Activated CD8-positive, alpha-beta memory T cell treated with anti-CD3 and anti-CD28 coated beads for 24 hours (primary cell): ENCODE results near the gene SH3BGR.
"Not testable (repeated sequence)": the region's sequence is repeated elsewhere in the genome, so short reads cannot be mapped to it uniquely, and the experiment has no call there.

Experiments used
- DNase-seq: peaks from one replicate; pipeline ENCODE4 v3.0.0-alpha.2; 2020

SH3BGR gene

DNA sequence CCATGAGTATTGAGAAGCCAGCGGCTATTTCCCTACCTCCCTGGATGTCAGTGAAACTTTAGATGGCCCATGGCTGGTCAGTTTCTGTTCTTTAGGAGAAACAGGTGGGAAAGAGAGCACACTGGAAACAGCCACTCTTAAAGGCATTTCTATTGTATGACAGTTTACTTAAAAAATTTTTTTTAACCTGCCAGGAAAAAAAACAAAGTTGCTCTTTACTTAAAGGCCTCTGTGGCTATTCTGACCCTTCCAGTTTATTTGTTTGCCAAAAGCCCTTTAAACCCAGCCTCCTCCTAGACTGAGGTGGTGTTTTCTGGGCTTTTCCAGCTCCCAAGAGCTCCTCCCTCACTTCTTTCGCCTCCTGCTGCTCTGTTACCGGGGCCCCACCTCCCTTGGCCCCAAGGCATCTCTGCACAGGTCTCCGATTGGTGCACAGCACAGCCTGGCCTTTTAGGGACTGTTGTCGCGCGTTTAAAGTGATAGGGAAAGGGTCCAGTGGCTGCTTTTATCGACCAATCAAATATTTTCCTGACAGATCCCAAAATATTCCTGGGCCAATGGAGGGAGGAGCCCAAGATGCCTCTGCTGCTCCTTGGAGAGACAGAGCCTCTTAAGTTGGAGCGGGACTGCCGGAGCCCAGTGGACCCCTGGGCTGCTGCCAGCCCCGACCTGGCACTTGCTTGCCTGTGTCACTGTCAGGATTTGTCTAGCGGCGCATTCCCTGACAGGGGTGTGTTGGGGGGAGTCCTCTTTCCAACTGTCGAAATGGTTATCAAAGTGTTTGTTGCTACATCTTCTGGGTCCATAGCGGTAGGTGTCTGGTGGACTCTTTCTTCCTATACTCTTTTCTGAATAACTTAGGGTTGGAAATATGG, at the start of gene SH3BGR:
SH3BGR (plus strand) TSS at position 639 of the 875 bp plus-strand sequence; CDS start at position 766, 127 bp downstream.
- DNase-seq = no peak

DNA sequence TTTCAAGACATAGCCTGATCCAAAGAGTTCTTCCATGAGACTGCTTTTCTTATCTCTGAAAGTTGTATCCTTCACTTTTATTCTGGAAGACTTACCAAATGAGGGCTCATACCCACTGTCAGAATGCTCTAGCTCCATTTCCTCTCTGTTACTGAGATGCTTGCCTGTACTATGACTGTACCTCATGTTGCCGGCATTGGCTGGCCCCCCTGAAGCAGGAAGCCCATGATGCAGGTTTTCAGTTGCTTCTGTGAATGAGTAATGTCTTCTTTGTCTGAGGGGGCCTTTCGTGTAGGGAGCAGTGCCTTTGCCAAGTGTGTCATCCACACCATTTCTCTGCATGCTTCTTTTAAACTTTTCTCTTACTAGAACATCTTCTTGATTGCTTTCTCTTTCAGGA, 45.7 kb upstream of the SH3BGR start:
- DNase-seq = no peak

DNA sequence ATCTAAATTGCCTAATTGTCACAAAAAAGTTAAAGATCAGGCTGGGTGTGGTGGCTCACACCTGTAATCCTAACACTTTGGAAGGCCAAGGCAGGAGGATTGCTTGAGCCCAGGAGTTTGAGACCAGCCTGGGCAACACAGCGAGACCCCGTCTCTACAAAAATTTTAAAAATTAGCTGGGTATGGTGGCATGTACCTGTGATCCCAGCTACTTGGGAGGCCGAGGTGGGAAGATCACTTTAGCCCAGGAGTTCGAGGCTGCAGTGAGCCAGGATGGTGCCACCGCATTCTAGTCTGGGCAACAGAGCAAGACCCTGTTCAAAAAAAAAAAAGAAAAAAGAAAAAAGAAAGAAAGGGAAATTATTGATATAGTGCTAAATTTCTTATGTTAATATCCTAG, 32.6 kb upstream of the SH3BGR start:
- DNase-seq = not testable (repeated sequence)

DNA sequence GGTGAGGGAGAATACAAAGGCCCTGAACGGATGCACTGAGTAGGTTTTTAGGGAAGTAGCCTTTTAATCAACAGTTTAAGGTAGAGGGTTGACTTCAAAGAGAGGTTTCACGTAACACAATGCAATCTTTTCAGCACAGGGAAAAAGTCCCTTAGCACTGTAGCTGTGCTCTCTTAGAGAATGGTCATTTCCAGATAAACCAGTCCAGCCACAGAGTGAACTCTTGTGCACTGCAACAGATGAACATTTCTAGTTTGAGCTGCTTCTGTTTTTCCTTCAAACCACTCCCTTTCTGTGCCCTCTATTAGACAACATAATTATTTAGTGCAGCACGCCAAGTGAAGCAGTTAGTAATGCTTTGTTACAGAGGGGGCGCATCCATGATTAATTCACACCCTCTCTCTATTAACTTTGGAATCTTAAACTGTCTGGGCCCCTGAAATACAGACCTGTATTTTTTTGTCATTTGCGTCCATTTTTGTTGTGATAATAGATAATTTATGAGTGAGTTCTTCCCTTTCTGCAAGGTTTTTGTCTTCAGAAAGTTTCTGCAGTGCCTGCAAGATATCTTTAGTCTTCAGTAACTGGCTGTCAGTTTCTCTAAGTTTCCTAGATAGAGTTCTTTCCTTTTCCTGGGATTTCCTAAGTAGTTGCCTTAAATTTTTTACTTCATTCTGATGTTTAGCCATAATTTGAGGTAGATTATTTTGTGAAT, 29.1 kb upstream of the SH3BGR start:
- DNase-seq = no peak

DNA sequence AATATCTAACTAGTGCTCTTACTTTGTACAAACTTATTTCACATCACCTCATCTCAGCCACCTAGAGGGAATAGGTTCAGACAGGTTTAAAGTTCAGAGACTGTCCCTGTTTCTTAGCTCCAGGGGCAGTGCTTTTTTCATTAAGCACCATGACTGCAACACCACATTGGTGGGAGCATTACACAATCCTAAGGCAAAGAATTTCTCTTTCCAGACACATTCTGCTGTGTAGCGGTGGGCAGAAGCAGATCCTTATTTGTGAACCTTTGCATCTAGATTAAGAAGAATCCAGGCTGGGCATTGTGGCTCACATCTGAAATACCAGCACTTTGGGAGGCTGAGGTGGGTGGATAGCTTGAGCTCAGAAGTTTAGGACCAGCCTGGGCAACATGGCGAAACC, 22.3 kb upstream of the SH3BGR start:
- DNase-seq = no peak

DNA sequence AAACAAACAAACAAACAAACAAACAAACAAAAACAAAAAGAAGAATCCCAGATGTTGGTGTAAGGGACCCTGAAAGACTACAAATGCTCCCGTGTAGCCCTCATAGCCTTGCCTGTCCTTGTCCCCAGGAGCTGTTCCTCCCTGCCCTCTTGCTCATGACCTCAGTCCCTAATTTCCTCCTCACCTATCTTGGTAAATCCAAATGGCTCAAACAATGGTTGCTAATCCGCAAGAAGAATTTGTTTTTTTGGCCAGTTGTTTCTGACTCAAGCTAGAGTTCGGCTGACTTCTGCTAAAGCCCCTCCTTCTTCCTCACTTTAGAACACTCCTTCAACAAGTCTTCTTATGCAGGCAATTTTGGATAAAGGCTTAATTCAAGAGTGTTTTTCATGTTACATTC, 21.8 kb upstream of the SH3BGR start:
- DNase-seq = no peak

DNA sequence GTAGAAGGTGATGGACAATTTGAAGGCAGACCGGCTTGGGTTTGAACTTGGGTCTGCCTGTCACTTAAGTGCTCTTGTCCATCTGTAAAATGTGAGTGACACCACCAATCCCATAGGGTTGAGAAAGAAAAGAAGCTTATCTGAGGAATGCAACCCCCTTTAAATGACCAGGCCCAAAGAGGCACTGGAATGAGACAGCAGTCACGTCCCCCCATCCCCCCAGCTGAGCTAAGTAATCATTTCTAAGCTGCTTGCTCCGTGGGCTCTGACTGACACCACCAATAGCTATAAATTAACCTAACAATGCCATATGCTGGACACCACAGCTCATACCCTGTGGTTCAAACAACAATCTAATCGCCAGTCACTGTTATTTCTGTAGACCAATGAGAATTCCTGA, 21.3 kb upstream of the SH3BGR start:
- DNase-seq = no peak

DNA sequence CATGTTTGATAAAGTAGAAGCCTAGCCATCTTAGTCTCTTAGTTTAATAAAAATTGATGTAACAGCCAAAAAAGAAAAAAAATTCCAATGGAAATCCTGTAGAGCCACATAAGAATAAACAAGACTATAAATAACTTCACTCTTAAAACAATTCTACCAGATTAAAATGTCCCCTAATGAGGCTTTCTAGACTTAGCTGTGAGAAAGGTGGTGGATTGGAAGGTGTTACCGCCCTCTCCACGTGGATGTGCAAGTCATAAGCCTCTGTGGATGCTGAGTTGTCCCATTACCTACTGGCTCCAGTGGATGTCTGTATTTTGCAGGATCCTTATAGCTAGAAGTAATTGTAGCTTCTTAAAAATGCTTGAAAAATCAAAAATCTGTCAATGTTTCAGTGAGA, 20.8 kb upstream of the SH3BGR start:
- DNase-seq = no peak

DNA sequence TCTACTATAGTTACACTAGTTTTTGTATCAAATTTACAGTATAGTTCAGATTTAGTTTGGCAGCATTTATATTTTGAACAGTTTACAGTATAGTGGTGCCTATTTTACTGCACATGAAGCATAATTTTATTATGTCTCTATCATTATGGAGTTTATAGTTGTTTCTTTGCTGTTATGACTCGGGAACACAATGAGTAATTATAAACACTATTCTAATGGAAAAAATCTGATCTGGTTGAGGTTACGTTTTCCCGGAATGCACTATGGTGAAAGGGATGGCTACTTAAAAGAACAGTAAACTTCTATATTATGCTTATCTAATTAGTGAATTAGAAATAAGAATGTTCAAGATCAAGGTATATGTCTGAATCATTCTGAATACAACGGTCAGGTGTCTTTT, 16.8 kb upstream of the SH3BGR start:
- DNase-seq = no peak

DNA sequence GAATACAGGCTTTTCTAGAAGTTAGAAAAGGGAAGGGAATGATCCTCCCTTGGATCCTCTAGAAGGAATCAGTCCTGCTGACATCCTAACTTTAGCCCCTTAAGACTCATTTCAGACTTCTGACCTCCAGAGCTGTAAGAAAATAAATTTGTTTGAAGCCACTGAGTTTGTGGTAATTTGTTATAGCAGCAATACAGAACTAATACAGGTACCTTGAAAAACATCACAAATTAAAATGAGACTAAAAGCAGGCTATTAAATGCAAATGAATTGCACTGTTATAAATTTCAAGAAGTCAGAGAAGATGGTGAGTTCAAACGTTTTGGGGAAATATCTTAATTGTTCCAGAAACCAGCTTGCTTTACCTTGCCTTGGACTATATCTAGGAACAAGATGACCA, 12.5 kb upstream of the SH3BGR start:
- DNase-seq = no peak

DNA sequence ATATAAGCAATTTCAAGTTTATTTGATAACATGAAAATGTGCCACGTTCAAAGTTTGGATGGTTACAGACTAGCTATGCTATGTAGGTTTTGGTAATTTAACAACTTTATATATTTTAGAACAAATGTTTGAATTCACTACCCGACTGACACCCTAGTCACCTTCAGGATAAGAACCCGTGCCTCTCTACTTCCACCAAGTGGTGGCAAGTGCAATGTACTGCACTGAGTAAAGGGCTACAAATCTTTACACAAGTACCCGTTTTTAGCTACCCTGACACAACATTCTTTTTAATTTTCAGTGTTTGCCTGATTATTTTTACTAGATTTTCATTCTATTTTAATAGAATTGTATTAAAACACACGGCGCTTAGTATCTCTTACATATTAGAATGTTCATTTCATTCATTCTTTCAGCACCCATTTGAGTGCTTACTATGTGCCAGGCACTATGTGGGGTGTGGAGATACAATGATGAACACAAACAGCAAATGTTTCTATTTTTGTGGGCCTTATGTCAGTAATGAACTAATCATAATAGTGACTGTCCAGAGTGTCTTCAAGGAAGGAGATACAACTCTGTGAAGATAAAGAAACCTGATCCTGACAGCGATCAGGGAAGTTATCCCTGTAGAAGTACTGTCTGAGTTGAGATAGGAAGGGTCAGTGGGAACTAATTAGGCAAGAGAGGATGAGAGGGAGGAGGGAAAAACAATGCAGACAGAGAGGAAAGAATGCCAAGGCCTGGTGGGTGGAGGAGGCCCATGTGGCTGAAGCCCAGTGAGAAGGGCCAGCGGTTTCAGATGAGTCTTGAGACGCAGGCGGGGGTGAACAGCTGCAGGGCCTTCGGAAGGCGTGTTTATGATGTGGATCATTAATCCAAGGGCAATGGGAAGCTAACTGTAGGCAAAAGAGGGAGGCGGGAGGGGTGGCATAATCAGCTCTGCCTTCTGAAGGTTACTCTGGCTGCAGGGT, 10.0 kb upstream of the SH3BGR start:
- no peak for DNase-seq

DNA sequence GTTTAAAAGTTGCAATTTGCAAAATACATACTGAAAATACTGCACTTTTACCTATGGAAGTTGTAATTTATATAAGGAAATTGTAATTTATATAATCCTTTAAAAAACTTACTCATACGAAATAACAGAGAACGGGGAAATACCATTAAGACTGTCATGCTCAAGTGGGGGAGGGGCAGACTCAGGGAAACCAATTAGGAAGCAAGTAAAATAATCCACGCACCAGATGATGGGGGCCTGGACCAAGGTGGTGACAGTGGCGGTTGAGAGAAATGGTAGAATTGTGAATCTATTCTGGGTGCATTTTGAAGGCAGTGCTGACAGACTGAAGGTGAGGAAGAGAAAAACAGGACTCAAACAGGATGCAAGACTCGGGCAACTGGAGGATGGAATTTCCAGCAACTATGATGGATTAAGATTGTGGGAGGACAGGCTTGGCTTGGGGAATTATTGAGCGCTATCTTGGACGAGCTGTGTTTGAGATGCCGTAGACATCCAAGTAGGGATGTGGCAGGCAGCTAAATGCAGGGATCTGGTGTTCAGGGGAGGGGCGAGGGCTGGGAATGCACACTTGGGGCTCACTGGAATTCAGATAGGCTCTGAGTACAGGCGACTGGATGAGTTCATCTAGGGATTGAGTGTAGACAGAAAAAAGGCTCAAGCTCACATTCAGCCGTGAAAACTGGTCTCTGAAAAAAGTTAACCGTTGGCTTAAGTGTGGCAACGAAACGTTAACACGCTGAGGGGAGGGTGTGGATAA, 7.2 kb upstream of the SH3BGR start:
- DNase-seq = no peak

DNA sequence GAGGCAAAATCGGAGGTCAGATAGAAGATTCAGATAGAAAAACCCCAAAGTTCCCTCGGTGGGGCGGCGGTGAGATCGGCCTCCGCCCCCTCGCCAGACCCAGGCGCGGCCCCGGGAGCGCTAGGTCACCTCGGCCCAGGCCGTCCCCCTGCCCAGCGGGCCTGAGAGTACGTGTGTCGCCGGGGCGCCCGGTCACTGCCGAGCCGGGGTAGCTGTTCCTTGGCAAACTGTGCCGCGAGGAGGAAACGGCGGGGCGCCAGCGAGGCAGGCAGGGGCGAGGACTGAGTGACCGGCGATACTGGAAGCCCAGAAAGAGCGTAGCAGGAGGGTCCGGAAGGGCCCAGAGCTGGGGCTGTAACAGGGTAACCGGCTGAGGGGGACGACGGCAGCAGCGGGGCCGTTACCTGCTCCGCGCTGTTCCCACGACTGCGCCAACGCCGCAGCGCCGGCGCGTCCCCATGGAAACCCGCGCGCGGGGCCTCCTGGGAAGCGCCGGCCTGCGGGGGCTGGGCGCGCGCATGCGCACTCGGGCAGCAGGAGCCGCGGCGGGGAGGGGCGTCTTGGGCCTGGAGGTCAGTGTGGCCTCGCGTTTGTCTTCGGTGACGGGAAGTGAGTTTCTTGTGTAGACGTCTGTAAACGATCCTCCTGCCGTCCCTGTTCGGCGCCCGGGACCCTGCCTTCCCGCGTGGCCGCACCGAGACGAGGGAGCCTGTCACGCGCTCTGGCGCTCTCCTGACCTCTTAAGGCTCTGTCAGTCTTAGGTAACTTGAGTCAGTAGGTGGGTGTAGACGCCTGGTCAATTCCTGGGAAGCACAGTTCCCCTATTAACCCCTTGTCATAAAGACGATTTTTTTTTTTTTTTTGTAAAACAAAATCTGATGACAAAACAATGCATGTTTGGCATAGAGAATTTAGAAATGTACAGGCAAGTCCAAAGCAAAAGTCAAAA, 6.2 kb upstream of the SH3BGR start, which contains the start of gene LCA5L:
LCA5L (minus strand) TSS at position 458 of the 949 bp plus-strand sequence. CDS start 17,285 bp downstream, outside the sequence.
- peak; percentile 97 for DNase-seq

DNA sequence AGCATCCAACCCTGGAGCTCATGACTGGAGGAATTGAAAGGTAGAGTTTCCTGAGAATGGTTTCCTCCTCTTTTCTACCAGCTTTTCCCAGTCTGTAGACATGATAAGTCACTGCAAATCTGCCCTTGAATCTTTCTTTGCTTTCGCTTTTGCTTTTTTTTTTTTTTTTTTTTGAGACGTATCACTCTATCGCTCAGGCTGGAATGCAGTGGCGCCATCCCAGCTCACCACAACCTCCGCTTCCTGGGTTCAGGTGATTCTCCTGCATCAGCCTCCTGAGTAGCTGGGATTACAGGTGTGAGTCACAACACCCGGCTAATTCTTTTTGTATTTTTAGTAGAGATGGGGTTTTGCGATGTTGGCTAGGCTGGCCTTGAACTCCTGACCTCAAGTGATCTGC, 4.5 kb upstream of the SH3BGR start:
- DNase-seq = no peak

DNA sequence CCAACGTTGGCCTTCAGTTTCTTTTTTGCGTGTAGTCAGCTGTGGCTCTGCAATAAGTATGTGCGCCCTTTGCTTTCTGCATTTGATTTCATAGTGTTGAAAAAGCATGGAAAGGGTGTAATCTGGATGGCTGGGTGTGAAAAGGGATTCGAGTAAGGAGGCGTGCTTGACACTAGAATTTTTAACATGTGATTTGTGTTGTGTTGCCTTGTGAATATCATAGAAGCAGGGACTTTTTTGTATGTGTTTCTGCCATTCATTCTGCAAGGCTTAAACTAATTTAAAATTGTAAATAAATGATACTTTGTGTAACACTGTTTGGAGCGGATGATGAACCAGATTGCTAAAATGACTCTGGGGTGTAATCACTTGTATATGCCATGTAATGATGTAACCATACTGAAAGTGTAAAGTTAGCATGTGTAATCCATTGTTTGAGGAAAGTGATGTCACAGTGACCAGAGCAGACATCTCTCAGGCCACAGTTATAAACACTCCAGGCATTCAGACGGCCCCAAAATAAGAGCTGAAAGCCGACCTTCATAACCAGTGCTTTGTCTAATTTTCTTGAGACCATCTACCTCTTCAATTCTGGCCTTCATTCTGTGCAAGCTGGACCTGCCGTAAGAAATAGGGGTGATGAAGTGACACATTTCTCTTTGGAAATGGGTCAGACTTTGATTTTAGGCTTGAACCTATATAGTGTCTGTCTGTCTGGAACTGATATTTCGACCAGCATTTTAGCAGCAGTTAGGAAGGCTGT, 618 bp downstream of the SH3BGR start:
- no peak for DNase-seq

DNA sequence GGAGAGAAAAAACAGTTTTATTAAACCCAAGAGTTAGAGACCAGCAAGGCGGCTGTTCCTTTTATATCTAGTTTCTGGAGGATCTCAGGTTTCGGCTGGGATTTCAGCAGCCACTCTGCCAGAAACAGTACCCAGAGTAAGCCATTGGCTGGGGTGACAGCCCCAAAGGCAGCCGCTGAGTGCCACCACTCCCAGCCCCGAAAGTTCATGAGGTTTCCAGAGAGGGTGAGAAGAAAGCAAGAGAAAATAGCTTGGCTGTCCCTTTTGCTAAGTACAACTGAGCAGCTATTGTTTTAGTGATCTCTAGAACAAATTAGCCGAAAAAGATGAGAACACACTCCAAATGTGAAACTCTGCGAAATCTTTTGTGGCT, 1.2 kb downstream of the SH3BGR start:
- DNase-seq = no peak

DNA sequence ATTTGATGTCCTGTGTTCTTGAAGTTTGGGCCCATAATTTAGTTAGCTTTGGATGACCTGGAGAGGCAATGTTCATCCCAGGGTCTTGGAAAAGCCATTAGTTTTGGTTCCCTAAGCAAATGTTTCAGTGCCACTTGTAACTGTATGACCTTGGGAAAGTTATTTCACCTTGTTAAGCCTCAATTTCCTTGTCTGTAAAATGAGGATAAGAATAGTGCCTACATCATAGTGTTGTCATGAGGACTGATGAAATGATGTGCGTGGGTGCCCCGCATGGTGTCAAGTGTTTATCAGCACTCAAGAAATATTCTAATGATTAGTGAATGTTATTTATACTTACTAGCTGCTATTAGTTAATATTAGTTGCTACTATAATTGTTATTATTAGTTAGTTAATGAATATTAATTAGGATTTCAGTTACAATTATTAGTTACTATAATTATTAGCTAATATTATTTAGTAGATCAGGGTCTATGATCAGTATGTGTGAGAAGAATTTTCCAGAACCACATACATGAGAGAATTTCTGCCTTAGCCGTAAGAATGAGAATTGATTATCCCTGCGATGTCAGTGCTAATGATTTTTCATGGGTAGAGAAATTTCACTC, 1.9 kb downstream of the SH3BGR start:
- no peak for DNase-seq

DNA sequence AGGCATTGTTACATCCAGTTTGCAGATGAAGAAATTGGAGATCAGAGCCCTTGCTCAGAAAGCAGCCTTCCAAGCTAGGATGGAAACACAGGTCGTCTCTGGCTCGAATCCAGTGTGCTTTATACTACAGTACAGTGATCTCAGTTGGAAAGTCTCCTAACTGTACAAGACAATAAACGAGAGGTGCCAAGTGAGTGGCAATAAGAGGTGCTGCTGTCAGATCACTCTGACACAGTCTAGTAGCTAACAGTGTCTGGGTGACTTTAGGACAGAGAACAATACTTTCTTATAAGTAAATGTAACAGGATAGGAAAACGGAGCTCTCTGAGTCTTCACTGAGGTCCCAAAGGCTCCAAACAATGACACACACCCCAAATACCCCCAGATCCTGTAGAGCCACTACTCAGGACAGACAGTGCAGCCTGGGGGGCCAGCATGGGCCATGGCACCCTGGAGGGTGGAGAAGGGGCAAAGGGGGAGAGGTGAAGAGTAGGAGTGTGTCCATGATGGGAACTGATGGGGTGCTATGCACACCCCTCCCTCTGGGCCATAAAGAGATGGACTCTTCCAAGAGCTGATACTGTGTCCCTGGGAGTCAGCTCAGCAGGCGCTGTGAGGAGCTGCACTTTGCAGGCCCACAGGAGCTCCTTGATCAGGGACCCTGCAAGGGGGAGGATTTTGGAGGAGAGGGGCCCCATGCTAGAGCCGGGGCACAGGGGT, 3.3 kb downstream of the SH3BGR start:
- no peak for DNase-seq

DNA sequence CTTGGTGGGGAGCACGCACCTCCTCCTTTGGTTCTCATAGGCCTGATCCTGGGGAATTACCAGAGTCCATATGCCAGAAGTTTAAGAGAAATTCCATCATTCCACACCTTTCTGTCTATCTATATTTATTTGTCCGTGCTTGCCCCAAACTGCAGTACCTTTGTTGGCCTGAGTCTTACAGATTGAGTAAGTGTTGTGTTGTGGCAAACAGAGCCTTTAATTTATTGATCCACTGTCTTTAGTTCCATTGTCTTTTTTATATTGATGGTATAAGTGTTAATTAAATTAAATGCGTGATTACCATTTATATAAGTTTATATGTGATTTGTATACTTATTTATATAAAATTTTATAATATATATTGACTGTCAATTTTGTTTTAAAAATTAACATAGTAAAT, 4.9 kb downstream of the SH3BGR start:
- no peak for DNase-seq
